Parathyroid adenoma (tissue), 2 donors: ENCODE results near the gene JMJD4.

Experiments used
- H2AFZ ChIP-seq: fragments of 300-600 bp; sonication (generic); one replicate; pipeline ENCODE4 v1.7.0; 2017; ENCODE audit warnings: antibody characterized with exemption, mild to moderate bottlenecking
- H3K27ac ChIP-seq: fragments of 300-600 bp; sonication (generic); one replicate; pipeline ENCODE4 v1.7.0; 2017
- H3K27me3 ChIP-seq: fragments of 300-600 bp; sonication (generic); one replicate; pipeline ENCODE4 v1.7.0; 2017; ENCODE audit warnings: low read length; ENCODE audit not compliant: control insufficient read depth, insufficient read depth
- H3K36me3 ChIP-seq: fragments of 300-600 bp; sonication (generic); one replicate; pipeline ENCODE4 v1.7.0; 2017; ENCODE audit warnings: low read length; ENCODE audit not compliant: control insufficient read depth, insufficient read depth
- H3K4me1 ChIP-seq: fragments of 300-600 bp; sonication (generic); one replicate; pipeline ENCODE4 v1.7.0; 2017; ENCODE audit warnings: control low read depth
- H3K4me2 ChIP-seq: fragments of 300-600 bp; sonication (generic); one replicate; pipeline ENCODE4 v1.7.0; 2017; ENCODE audit warnings: low read length
- H3K4me3 ChIP-seq: fragments of 300-600 bp; sonication (generic); one replicate; pipeline ENCODE4 v1.7.0; 2017; ENCODE audit warnings: low read depth, low read length
- H3K79me2 ChIP-seq: fragments of 300-600 bp; sonication (generic); one replicate; pipeline ENCODE4 v1.7.0; 2017; ENCODE audit warnings: control low read depth
- H3K9ac ChIP-seq: fragments of 300-600 bp; sonication (generic); one replicate; pipeline ENCODE4 v1.7.0; 2017; ENCODE audit warnings: mild to moderate bottlenecking
- H3K9me3 ChIP-seq: fragments of 300-600 bp; sonication (generic); one replicate; pipeline ENCODE4 v1.7.0; 2017; ENCODE audit warnings: low read length; ENCODE audit not compliant: control insufficient read depth
- TF ChIP-seq, protein P1 (sequence below): fragments of 300-600 bp; sonication (generic); IDR thresholded peaks from one replicate; pipeline ENCODE4 v1.7.0; 2017; ENCODE audit warnings: antibody characterized with exemption, mild to moderate bottlenecking
- donor health status: primary hyperparathyroidism.

The JMJD4 gene

DNA sequence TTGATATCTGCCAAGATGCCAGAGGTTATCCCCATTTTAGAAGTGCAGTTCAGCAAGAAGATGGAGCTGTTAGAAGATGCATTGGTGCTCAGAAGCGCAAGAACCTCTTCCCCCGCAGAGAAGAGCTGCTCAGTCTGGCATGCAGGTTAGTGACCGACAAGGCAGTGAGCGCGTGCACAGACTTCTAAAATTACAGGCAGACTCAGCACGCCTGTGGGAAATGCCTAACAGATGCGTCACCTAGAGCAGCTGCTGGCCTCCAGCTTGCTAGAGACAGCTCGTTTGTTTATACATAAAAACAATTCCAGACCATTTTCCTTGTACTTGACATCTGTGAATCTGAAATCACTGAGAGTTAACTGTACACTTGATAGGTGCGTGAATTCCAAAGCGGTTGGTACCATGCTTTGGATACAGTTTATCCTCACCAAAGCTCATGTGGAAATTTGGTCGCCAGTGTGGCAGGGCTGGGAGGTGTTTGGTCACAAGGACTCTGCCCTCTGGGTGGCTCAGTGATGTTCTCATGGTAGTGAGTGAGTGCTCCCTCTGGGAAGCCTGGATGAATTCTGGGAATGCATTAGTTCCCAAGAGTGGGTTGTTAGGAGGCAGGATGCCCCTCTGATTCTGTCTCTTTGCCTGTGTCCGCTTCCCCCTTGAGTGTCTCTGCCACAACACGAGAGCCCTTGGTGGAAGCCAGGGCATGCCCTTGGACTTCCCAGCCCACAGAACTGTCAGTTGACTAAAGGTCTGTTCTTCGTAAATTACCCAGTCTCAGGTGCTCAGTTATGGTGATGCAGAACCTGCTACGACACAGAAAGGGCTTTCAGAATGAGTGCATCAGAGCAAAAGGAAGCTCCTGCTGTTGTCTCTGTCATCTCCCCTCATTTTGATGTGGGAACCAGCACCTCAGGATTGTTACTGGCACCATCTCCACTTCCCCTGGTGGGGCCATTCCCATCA is 24.5 kb upstream of the JMJD4 start:
- Histone ChIP-seq H3K4me3 (no peak overlapping the region), H3K4me1 (no peaks in the 10 kb centered on the region), H2AFZ (no peak overlapping the region), H3K27me3 (no peaks in the 10 kb centered on the region), H3K27ac (no peak overlapping the region), H3K4me2 (no peak overlapping the region), H3K9me3 (no peaks in the 10 kb centered on the region), H3K36me3 (no peaks in the 10 kb centered on the region), H3K9ac (no peak overlapping the region), H3K79me2 (peaks cover 3% of the 10 kb centered on the region)
- TF ChIP-seq, protein P1, sequence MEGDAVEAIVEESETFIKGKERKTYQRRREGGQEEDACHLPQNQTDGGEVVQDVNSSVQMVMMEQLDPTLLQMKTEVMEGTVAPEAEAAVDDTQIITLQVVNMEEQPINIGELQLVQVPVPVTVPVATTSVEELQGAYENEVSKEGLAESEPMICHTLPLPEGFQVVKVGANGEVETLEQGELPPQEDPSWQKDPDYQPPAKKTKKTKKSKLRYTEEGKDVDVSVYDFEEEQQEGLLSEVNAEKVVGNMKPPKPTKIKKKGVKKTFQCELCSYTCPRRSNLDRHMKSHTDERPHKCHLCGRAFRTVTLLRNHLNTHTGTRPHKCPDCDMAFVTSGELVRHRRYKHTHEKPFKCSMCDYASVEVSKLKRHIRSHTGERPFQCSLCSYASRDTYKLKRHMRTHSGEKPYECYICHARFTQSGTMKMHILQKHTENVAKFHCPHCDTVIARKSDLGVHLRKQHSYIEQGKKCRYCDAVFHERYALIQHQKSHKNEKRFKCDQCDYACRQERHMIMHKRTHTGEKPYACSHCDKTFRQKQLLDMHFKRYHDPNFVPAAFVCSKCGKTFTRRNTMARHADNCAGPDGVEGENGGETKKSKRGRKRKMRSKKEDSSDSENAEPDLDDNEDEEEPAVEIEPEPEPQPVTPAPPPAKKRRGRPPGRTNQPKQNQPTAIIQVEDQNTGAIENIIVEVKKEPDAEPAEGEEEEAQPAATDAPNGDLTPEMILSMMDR: no peak

DNA sequence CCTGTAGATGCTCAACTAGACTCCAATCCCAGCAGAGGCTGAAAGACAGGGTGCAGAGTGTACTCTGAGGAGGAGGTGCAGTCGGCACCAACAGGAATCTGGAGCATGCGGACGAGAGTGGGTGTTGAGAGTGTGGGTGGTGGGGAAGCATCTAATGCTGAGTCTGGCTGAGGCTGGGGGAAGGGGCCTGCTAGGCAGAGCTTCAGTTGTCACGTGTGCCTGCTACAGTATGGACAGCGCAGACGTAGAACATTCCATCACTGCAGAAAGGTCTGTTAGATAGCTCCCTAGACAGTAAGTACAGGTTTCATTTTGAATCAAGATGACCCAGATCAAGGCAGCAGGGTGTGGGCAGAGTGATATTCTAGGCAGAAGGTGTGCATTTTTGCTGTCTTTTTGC is 23.3 kb upstream of the JMJD4 start:
- Histone ChIP-seq H3K4me3 (no peak overlapping the region), H3K27me3 (no peaks in the 10 kb centered on the region), H3K4me2 (no peak overlapping the region), H3K79me2 (peaks cover 3% of the 10 kb centered on the region), H3K4me1 (no peaks in the 10 kb centered on the region), H3K9ac (no peak overlapping the region), H2AFZ (no peak overlapping the region), H3K36me3 (no peaks in the 10 kb centered on the region), H3K27ac (no peak overlapping the region), H3K9me3 (no peaks in the 10 kb centered on the region)
- TF ChIP-seq, protein P1: no peak

DNA sequence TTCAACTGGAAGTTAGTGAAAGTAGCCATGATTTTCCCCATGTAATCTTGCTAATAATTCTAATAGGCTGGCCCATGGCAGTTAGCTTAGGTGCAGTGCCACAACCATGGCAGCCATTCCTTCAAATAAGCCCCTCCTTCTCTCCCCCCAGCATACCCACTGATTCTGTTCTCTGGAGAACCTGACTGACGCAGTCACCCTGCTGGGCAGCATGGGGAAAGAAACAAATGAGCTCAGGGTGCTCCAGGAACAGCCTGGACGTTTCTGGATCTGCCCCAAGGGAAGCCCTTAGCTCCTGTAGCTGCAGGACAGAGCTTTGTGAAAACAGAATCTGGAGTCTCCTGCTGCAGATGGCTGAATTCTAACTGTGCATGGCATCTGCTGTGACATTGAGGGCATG is 22.7 kb upstream of the JMJD4 start:
- H3K36me3 ChIP-seq: no peaks in the 10 kb centered on the region
- no peaks in the 10 kb centered on the region for H3K4me1 ChIP-seq
- H3K9me3 ChIP-seq: no peaks in the 10 kb centered on the region
- TF ChIP-seq, protein P1: no peak
- H3K27me3 ChIP-seq: no peaks in the 10 kb centered on the region
- no peak overlapping the region for H3K27ac ChIP-seq
- peaks cover 2% of the 10 kb centered on the region for H3K79me2 ChIP-seq
- H3K4me3 ChIP-seq: no peak overlapping the region
- no peak overlapping the region for H2AFZ ChIP-seq
- no peak overlapping the region for H3K9ac ChIP-seq
- no peak overlapping the region for H3K4me2 ChIP-seq

DNA sequence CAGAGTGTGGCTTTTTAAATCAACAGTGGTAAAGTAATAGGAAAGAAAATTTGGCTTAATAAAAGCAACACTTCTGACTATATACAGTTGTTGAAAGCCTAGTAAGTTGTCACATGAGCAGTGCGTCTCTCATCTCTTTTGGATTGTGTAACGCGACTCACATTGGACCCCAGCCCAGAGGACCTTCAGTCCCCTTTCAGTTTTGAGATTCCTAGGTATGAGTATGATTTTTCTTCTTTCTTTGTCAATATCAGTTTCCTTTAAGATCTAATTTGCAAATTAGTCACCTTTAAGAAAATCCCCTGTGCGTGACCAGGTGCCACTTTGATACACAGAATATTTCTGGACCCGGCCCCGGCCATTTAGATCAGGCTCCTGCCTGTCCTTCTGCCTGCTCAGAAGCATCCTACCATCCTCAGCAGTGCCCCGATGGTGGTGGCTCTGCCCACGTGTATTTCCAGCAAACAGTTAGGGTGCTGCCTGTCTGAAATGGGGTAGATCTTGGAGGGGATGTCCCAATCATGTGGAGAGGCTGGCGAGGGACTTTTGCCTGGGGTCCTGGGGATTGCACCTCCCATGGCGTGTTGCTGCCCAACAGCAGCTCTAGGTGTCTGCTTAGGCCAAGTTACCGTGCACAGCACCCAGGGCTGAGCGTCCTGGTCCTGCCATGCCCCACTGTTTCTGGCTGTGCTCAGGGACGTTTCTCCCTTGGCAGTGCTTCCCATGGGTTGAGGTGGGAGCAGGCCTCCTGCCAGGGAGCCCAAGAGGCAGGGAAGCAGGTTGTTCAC is 21.3 kb upstream of the JMJD4 start:
- H3K27me3 ChIP-seq: no peaks in the 10 kb centered on the region
- peaks cover 3% of the 10 kb centered on the region for H3K79me2 ChIP-seq
- H3K27ac ChIP-seq: no peak overlapping the region
- TF ChIP-seq, protein P1: no peak
- H3K4me2 ChIP-seq: no peak overlapping the region
- H3K9me3 ChIP-seq: no peaks in the 10 kb centered on the region
- H3K9ac ChIP-seq: no peak overlapping the region
- H2AFZ ChIP-seq: no peak overlapping the region
- H3K4me1 ChIP-seq: no peaks in the 10 kb centered on the region
- H3K36me3 ChIP-seq: no peaks in the 10 kb centered on the region
- H3K4me3 ChIP-seq: no peak overlapping the region
